ENCODE data around the gene IL3RA.

Gene IL3RA

DNA sequence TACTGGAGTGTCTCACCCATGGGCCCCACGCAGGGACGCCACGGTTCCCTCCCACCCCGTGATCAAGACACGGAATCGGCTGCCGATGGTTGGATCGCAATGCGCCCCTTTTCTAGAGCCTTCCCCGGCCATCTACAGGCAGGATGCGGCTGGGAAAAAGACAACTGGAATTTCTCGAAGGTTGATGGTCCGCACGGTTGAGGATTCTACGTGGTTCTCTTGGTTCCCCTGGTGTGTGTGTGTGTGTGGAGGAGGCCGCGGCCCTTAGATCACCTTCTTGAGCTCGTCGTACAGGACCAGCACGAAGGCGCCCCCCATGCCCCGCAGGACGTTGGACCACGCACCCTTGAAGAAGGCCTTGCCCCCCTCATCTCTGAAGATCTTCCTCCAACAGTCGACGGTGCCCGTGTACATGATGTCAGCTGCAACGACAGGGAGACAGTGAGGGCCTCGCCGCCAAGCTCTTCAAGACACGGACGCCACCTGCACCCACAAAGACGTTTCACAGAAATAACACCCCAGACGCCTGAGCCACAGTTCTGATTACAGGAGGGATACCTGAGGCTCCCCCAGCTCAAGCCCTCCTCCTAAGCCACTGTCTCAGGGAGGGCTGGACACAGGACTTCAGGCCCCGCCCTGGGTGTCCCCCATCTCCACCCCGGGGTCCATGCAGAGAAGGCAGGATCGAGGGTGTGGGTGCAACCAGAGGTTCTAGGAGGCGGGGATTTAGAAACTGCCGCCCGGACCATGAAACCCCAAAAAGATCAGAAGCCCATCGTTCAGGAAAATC is 49.9 kb downstream of the IL3RA start:
- no peak overlapping the region for H3K4me3 ChIP-seq (ENCODE audit: low read depth, low read length)
- DNase-seq (ENCODE audit: low read depth), result no peak
- TF ChIP-seq, protein P1, sequence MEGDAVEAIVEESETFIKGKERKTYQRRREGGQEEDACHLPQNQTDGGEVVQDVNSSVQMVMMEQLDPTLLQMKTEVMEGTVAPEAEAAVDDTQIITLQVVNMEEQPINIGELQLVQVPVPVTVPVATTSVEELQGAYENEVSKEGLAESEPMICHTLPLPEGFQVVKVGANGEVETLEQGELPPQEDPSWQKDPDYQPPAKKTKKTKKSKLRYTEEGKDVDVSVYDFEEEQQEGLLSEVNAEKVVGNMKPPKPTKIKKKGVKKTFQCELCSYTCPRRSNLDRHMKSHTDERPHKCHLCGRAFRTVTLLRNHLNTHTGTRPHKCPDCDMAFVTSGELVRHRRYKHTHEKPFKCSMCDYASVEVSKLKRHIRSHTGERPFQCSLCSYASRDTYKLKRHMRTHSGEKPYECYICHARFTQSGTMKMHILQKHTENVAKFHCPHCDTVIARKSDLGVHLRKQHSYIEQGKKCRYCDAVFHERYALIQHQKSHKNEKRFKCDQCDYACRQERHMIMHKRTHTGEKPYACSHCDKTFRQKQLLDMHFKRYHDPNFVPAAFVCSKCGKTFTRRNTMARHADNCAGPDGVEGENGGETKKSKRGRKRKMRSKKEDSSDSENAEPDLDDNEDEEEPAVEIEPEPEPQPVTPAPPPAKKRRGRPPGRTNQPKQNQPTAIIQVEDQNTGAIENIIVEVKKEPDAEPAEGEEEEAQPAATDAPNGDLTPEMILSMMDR (IDR thresholded peaks at IDR 0.05; ENCODE audit: control insufficient read depth, extremely low read depth, insufficient read depth), result no peak

DNA sequence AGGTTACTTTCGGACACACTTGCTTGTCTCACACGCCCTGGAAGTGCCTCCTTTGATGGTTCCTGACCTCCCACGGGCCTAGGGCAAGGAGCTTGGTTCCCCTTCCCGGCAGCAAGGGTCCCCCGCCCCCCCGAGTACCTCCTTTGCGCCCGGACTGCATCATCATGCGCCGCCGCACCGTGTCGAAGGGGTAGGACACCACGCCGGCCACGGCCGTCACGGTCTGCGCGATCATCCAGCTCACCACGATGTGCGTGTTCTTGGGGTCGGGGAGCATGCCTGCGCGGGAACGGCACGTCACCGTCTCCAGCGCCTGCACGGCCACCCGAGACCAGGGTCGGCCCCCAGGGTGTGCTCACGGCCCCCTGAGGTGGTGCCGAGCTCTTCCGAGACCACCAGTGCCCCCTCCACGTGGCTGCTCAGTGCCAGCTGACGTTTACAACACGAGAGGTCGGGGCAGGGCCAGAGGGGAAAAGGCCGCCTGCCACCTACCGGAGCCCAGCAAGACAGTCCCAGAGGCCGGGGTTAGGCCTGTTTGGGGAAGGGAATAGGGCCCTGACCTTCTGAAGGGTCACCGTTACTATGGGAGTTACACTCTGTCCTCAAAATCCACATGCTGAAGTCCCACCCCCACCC is 50.7 kb downstream of the IL3RA start:
- H3K4me3 ChIP-seq (ENCODE audit: low read depth, low read length), result no peak overlapping the region
- TF ChIP-seq, protein P1 (IDR thresholded peaks at IDR 0.05; ENCODE audit: control insufficient read depth, extremely low read depth, insufficient read depth), result no peak
- DNase-seq (ENCODE audit: low read depth), result no peak

DNA sequence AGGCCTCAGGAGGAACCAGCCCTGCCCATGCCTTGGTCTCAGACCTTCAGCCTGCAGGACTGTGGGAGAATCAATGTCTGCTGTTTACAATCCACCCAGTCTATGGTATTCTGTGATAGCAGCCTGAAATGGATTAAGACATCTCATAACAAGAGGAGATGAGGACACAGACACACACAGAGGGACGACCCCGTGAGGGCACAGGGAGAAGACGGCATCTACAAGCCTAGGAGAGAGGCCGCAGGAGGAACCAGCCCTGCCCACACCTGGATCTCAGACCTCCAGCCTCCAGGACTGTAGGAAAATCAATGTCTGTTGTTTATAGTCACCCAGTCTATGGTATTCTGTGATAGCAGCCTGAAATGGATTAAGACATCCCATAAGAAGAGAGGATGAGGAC is 52.1 kb downstream of the IL3RA start:
- H3K4me3 ChIP-seq (ENCODE audit: low read depth, low read length), result no peak overlapping the region
- no peak for DNase-seq (ENCODE audit: low read depth)
- TF ChIP-seq, protein P1 (IDR thresholded peaks at IDR 0.05; ENCODE audit: control insufficient read depth, extremely low read depth, insufficient read depth), result no peak

DNA sequence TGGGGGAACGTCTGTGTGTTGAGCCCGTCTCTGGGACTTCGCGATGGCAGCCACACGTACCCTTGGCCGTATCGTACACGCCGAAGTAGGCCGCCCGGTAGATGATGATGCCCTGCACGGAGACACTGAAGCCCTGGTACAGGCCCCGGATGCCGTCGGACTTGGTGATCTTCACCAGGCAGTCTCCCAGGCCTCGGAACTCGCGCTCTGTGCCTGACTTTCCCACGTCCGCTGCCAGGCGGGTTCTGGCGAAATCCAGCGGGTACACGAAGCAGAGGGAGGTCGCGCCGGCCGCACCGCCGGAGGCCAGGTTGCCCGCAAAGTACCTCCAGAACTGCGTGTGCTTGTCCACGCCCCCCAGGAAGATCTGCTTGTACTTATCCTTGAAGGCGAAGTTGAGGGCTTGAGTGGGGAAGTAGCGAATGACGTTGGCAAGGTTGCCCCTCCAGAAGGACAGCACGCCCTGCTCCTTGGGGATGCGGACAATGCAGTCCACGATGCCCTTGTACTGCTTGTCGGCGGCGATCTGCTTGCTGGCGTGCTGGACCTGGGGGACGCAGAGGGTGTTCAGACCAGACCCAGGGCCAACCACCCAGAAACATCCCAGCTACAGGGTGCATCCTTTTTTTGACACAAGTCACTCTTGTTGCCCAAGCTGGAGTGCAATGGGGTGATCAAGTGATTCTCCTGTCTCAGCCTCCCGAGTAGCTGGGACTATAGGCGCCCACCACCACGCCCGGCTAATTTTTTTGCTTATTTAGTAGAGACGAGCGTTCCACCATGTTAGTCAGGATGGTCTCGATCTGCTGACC is 52.8 kb downstream of the IL3RA start:
- TF ChIP-seq, protein P1 (IDR thresholded peaks at IDR 0.05; ENCODE audit: control insufficient read depth, extremely low read depth, insufficient read depth), result no peak
- no peak overlapping the region for H3K4me3 ChIP-seq (ENCODE audit: low read depth, low read length)
- DNase-seq (ENCODE audit: low read depth), result no peak

DNA sequence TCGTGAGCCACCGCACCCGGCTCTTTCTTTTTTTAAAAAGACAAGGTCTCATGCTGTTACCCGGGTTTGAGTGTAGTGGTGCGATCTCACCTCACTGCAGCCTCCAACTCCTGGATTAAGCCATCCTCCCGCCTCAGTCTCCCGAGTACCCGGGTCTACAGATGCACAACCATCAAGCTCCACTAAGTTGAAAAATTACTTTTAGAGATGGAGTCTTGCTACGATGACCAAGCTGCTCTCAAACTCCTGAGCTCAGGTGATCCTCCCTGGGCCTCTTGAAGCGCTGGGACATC is 53.4 kb downstream of the IL3RA start:
- DNase-seq (ENCODE audit: low read depth), result no peak
- no peak overlapping the region for H3K4me3 ChIP-seq (ENCODE audit: low read depth, low read length)
- TF ChIP-seq, protein P1 (IDR thresholded peaks at IDR 0.05; ENCODE audit: control insufficient read depth, extremely low read depth, insufficient read depth), result no peak

DNA sequence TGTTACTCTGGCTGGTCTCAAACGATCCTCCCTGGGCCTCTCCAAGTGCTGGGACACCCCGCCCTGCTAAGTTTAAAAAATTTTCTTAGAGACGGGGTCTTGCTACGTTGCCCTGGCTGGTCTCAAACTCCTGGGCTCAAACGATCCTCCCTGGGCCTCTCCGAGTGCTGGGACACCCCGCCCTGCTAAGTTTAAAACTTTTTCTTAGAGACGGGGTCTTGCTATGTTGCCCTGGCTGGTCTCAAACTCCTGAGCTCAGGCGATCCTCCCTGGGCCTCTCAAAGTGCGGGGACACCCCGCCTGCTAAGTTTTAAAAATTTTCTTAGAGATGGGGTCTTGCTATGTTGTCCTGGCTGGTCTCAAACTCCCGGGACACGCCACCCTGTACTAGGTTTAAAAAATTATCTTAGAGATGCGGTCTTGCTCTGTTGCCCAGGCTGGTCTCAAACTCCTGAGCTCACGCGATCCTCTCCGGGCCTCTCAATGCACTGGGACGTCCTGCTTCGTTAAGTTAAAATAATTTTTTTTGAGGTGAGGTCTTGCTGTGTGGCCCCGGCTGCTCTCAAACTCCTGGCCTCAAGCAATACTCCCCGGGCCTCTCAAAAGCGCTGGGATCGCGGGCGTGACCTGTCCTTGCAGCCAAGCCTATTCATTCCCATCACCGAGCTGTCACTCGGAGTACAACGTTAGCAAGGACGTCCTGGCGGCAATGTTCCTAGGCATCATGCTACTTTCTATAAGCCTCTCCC is 54.2 kb downstream of the IL3RA start:
- no peak for DNase-seq (ENCODE audit: low read depth)
- TF ChIP-seq, protein P1 (IDR thresholded peaks at IDR 0.05; ENCODE audit: control insufficient read depth, extremely low read depth, insufficient read depth), result no peak
- H3K4me3 ChIP-seq (ENCODE audit: low read depth, low read length), result peak overlapping the region; percentile 77

Measured in LNCaP clone FGC (cell line).